DOHH2 (cell line): ENCODE measurements around the gene DENND1B.

Source experiments
- H3F3A ChIP-seq: fragments of 200-600 bp; sonication (generic), shearing (Covaris generic); 2 replicates; pipeline ENCODE4 v1.6.0; 2016; ENCODE audit warnings: antibody characterized with exemption, mild to moderate bottlenecking; ENCODE audit not compliant: control insufficient read depth, insufficient read depth
- H3K27ac ChIP-seq: fragments of 200-600 bp; sonication (generic); 2 replicates; pipeline ENCODE4 v1.5.1; 2014; ENCODE audit warnings: low read depth, mild to moderate bottlenecking, low read length, moderate library complexity
- H3K27me3 ChIP-seq: fragments of 200-600 bp; sonication (generic); 2 replicates; pipeline ENCODE4 v1.6.1; 2014; ENCODE audit warnings: mild to moderate bottlenecking, low read length, mixed read lengths; ENCODE audit not compliant: control insufficient read depth
- H3K36me3 ChIP-seq: fragments of 200-600 bp; sonication (generic); 2 replicates; pipeline ENCODE4 v1.6.1; 2014; ENCODE audit warnings: mild to moderate bottlenecking, low read length, moderate library complexity, mixed read lengths; ENCODE audit not compliant: control insufficient read depth
- H3K4me1 ChIP-seq: fragments of 200-600 bp; sonication (generic); 2 replicates; pipeline ENCODE4 v1.6.1; 2014; ENCODE audit warnings: mild to moderate bottlenecking, low read length, mixed read lengths; ENCODE audit not compliant: control insufficient read depth
- H3K4me2 ChIP-seq: fragments of 200-600 bp; sonication (generic); 2 replicates; pipeline ENCODE4 v1.6.0; 2014; ENCODE audit warnings: mild to moderate bottlenecking, low read length, moderate library complexity
- H3K4me3 ChIP-seq: fragments of 200-600 bp; sonication (generic); 2 replicates; pipeline ENCODE4 v1.5.1; 2014; ENCODE audit warnings: mild to moderate bottlenecking, low read length, mixed read lengths
- H3K79me2 ChIP-seq: fragments of 200-600 bp; sonication (generic); 2 replicates; pipeline ENCODE4 v1.6.1; 2014; ENCODE audit warnings: mild to moderate bottlenecking, low read length, mixed read lengths; ENCODE audit not compliant: control insufficient read depth
- H3K9me2 ChIP-seq: fragments of 200-600 bp; sonication (generic); replicated peaks from 2 replicates; pipeline ENCODE4 v1.6.1; 2014; ENCODE audit warnings: mild to moderate bottlenecking, low read length, mixed read lengths; ENCODE audit not compliant: control insufficient read depth
- H3K9me3 ChIP-seq: fragments of 200-600 bp; sonication (generic); 2 replicates; pipeline ENCODE4 v1.6.1; 2014; ENCODE audit warnings: antibody characterized with exemption, low read length, mixed read lengths; ENCODE audit not compliant: control insufficient read depth, insufficient read depth
- H4K20me1 ChIP-seq: fragments of 200-600 bp; sonication (generic); 2 replicates; pipeline ENCODE4 v1.6.0; 2014; ENCODE audit warnings: low read depth, mild to moderate bottlenecking, antibody characterized with exemption, low read length, moderate library complexity; ENCODE audit not compliant: control insufficient read depth, insufficient read depth
- EZH2phosphoT487 ChIP-seq: fragments of 200-600 bp; sonication (generic); IDR thresholded peaks from 2 replicates; pipeline ENCODE4 v1.6.1; 2017; ENCODE audit warnings: borderline replicate concordance, mild to moderate bottlenecking, antibody characterized with exemption, low read length, moderate library complexity, mixed read lengths
- TF ChIP-seq, protein P1 (sequence below): fragments of 200-600 bp; sonication (generic); IDR thresholded peaks from one replicate; pipeline ENCODE4 v1.5.1; 2014; ENCODE audit warnings: antibody characterized with exemption, mild to moderate bottlenecking, low read depth, low read length; ENCODE audit not compliant: poor library complexity, severe bottlenecking

Gene DENND1B

DNA sequence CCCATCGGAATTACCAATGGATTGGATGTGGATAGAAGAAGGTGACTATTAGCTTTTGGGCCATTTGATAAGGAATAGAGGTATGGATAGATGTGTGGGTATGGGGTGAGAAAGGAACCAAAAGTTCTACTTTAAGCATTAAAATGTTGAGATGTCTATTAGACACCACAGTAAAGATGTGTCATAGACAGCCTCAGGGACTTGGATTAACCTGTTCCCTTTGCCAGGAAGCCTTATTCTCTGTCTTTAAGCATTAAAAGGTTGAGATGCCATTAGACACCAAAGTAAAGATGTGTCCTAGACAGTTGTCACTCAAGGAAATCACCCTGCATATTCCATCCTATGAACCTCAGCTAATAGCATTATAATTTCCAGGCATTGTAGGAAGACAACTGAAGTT, 11.0 kb upstream of the DENND1B start:
- no peak overlapping the region for H3K4me3 ChIP-seq
- H3K4me1 ChIP-seq: peaks cover 5% of the 10 kb centered on the region

DNA sequence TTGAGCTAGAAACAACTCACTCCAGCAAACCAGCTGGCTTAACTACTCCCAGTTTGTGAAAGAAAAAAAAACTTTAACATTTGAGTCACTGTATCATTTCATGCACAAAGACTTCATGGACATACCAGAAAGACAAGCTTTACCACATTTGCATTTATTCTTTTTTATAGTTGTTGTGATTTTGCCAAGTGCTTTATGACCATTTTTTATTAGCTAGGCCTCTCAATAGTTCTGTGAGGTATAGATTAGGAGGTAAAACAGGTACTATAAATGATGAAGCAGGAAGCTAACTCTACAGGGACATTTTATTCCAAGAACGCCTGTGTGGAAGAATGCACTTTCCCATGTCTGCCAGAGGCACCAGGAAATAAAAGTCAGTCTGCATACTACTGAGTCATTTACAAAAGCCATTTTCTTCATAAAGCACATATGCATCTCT, 8.2 kb upstream of the DENND1B start:
- Histone ChIP-seq H3K4me3 (no peak overlapping the region), H3K36me3 (no peaks in the 10 kb centered on the region), H3K4me1 (peaks cover 13% of the 10 kb centered on the region), H3K9me2 (no peaks in the 10 kb centered on the region), H3K27ac (no peak overlapping the region), H3K9me3 (no peaks in the 10 kb centered on the region), H3K79me2 (no peaks in the 10 kb centered on the region), H4K20me1 (no peaks in the 10 kb centered on the region), H3K4me2 (no peak overlapping the region), H3K27me3 (no peaks in the 10 kb centered on the region), H3F3A (no peaks in the 10 kb centered on the region)
- no peak for TF ChIP-seq EZH2phosphoT487
- TF ChIP-seq, protein P1, sequence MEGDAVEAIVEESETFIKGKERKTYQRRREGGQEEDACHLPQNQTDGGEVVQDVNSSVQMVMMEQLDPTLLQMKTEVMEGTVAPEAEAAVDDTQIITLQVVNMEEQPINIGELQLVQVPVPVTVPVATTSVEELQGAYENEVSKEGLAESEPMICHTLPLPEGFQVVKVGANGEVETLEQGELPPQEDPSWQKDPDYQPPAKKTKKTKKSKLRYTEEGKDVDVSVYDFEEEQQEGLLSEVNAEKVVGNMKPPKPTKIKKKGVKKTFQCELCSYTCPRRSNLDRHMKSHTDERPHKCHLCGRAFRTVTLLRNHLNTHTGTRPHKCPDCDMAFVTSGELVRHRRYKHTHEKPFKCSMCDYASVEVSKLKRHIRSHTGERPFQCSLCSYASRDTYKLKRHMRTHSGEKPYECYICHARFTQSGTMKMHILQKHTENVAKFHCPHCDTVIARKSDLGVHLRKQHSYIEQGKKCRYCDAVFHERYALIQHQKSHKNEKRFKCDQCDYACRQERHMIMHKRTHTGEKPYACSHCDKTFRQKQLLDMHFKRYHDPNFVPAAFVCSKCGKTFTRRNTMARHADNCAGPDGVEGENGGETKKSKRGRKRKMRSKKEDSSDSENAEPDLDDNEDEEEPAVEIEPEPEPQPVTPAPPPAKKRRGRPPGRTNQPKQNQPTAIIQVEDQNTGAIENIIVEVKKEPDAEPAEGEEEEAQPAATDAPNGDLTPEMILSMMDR: no peak

More for the DNA sequence above, 11.0 kb upstream of the DENND1B start:
- Histone ChIP-seq H3K27ac (no peak overlapping the region), H4K20me1 (no peaks in the 10 kb centered on the region), H3K79me2 (no peaks in the 10 kb centered on the region), H3K9me3 (no peaks in the 10 kb centered on the region), H3K9me2 (no peaks in the 10 kb centered on the region), H3K4me2 (no peak overlapping the region), H3K27me3 (no peaks in the 10 kb centered on the region), H3F3A (no peaks in the 10 kb centered on the region), H3K36me3 (no peaks in the 10 kb centered on the region)
- no peak for TF ChIP-seq EZH2phosphoT487
- TF ChIP-seq, protein P1: no peak

DNA sequence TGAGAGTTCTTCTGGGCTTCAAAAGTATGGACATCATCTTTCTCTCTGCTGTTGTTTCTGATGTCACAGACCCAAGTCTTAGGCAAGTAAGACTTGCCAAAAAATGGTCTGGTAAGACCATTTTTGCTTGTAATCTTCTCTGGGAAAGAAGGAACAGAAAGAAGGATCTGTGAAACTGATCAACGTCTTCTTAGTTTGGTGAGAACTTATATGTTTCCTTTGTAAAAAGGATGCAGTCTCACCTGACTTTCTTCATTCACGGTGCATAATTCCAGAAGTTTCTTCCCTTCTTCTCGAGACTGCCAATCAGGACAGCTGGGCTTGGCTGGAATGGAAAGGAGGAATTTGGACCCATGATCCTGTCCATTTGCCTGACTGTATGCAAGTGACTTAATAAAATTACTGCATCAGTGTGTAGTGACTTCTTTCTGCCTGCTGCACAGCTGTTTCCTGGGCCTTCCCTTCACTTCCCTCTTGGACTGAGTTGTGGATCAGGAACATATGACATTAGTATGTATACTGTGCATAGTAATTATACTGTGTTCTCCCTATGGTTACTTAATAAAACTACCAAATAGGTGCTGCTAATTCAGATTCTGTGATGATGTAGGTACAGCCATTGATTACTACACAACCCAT, 7.6 kb upstream of the DENND1B start:
- Histone ChIP-seq H3K4me3 (no peak overlapping the region), H3K4me2 (no peak overlapping the region)

More for the DNA sequence above, 7.6 kb upstream of the DENND1B start:
- H3K79me2 ChIP-seq: no peaks in the 10 kb centered on the region
- H3K36me3 ChIP-seq: no peaks in the 10 kb centered on the region
- no peaks in the 10 kb centered on the region for H3K9me2 ChIP-seq
- H3K27ac ChIP-seq: no peak overlapping the region
- H3K9me3 ChIP-seq: no peaks in the 10 kb centered on the region
- H3K27me3 ChIP-seq: no peaks in the 10 kb centered on the region
- no peak for TF ChIP-seq EZH2phosphoT487
- TF ChIP-seq, protein P1: no peak
- no peaks in the 10 kb centered on the region for H3F3A ChIP-seq
- H4K20me1 ChIP-seq: no peaks in the 10 kb centered on the region
- H3K4me1 ChIP-seq: peaks cover 20% of the 10 kb centered on the region
